Large intestine (tissue), 3 donors: Measurements from ENCODE around the gene RER1. TPM values are rescaled to one million over a fixed set of nuclear protein-coding genes. Genes with fewer than 3 reads are reported as not detected.

ENCODE experiments used
- DNase-seq, 2 donors: peaks; one replicate each; pipeline versions ENCODE4 v3.0.0 to v3.0.0-alpha.2; 2013
- H3K27ac ChIP-seq: one replicate; pipeline ENCODE4 v1.5.1; 2013; ENCODE audit warnings: low read length
- H3K27me3 ChIP-seq: 2 replicates; pipeline ENCODE4 v1.6.1; 2013; ENCODE audit warnings: low read length; ENCODE audit not compliant: control insufficient read depth, insufficient read depth
- H3K36me3 ChIP-seq: 2 replicates; pipeline ENCODE4 v1.6.1; 2013; ENCODE audit warnings: low read length; ENCODE audit not compliant: control insufficient read depth, insufficient read depth
- H3K4me1 ChIP-seq: one replicate; pipeline ENCODE4 v1.6.1; 2013; ENCODE audit warnings: low read length; ENCODE audit not compliant: control insufficient read depth, insufficient read depth
- H3K4me3 ChIP-seq: one replicate; pipeline ENCODE4 v1.5.1; 2013; ENCODE audit warnings: low read length
- H3K9me3 ChIP-seq: one replicate; pipeline ENCODE4 v1.6.1; 2013; ENCODE audit warnings: mild to moderate bottlenecking, low read depth, low read length, moderate library complexity; ENCODE audit not compliant: control insufficient read depth
- WGBS: methylation state at CpG from one replicate; pipeline ENCODE4 v1.1.5; 2013; ENCODE audit warnings: low lambda C conversion rate; ENCODE audit not compliant: insufficient coverage; 5-methylcytosine and 5-hydroxymethylcytosine counted together
- polyA plus RNA-seq: library from polyadenylated mRNA; unstranded; fragments of 120-200 nt; gene quantifications from one replicate; pipeline ENCODE4 v1.2.1, GENCODE V29; 2013

Gene RER1
- polyA plus RNA-seq, 1 donor, result 139 TPM

GRCh38 chr1:2383576-2383975, 8.1 kb upstream of the RER1 start:
- Histone ChIP-seq H3K36me3 (peaks cover 15% of the 10 kb centered on the region), H3K27ac (no peak overlapping the region), H3K9me3 (no peaks in the 10 kb centered on the region), H3K27me3 (no peaks in the 10 kb centered on the region), H3K4me1 (peaks cover 10% of the 10 kb centered on the region), H3K4me3 (no peak overlapping the region)
- DNase-seq, result no peak
- no CpG with 5 or more reads among the region's 14 CpGs for WGBS

GRCh38 chr1:2384130-2384860, 7.3 kb upstream of the RER1 start:
- H3K9me3 ChIP-seq, result no peaks in the 10 kb centered on the region
- H3K36me3 ChIP-seq, result peaks cover 15% of the 10 kb centered on the region
- H3K27me3 ChIP-seq, result no peaks in the 10 kb centered on the region
- peaks cover 8% of the 10 kb centered on the region for H3K4me1 ChIP-seq
- DNase-seq, result no peak
- WGBS, result no CpG with 5 or more reads among the region's 21 CpGs
- H3K4me3 ChIP-seq, result no peak overlapping the region
- H3K27ac ChIP-seq, result no peak overlapping the region

GRCh38 chr1:2384941-2385481, 6.6 kb upstream of the RER1 start:
- no peak overlapping the region for H3K27ac ChIP-seq
- WGBS, result no CpG with 5 or more reads among the region's 41 CpGs
- no peaks in the 10 kb centered on the region for H3K27me3 ChIP-seq
- H3K4me3 ChIP-seq, result no peak overlapping the region
- DNase-seq, result no peak
- H3K36me3 ChIP-seq, result peaks cover 19% of the 10 kb centered on the region
- H3K4me1 ChIP-seq, result peaks cover 8% of the 10 kb centered on the region
- no peaks in the 10 kb centered on the region for H3K9me3 ChIP-seq

- no peak for DNase-seq
- no peaks in the 10 kb centered on the region for H3K9me3 ChIP-seq
- peaks cover 19% of the 10 kb centered on the region for H3K36me3 ChIP-seq
- no peak overlapping the region for H3K27ac ChIP-seq
- WGBS, result no CpG with 5 or more reads among the region's 19 CpGs
- H3K27me3 ChIP-seq, result no peaks in the 10 kb centered on the region
- peaks cover 13% of the 10 kb centered on the region for H3K4me1 ChIP-seq
- H3K4me3 ChIP-seq, result no peak overlapping the region
These were observed 5.9 kb upstream of the RER1 start for GRCh38 chr1:2385606-2386280.

- Histone ChIP-seq H3K9me3 (no peaks in the 10 kb centered on the region), H3K27me3 (no peaks in the 10 kb centered on the region), H3K4me3 (no peak overlapping the region), H3K27ac (no peak overlapping the region), H3K4me1 (peaks cover 7% of the 10 kb centered on the region), H3K36me3 (peaks cover 19% of the 10 kb centered on the region)
- DNase-seq, result no peak
- WGBS, result no CpG with 5 or more reads among the region's 30 CpGs
These were observed 4.7 kb upstream of the RER1 start for GRCh38 chr1:2386636-2387611.

- Histone ChIP-seq H3K4me3 (no peak overlapping the region), H3K4me1 (peaks cover 12% of the 10 kb centered on the region), H3K27ac (no peak overlapping the region), H3K36me3 (peaks cover 23% of the 10 kb centered on the region), H3K27me3 (no peaks in the 10 kb centered on the region), H3K9me3 (no peaks in the 10 kb centered on the region)
- WGBS, result 100% methylated on average over 8 of the region's 32 CpGs
- DNase-seq, result no peak
These were observed 3.4 kb upstream of the RER1 start for GRCh38 chr1:2388004-2388913.

GRCh38 chr1:2389644-2390043, 2.0 kb upstream of the RER1 start:
- WGBS, result 96% methylated on average over 3 of the region's 7 CpGs
- Histone ChIP-seq H3K4me1 (peaks cover 17% of the 10 kb centered on the region), H3K27ac (no peak overlapping the region), H3K36me3 (peaks cover 26% of the 10 kb centered on the region), H3K9me3 (no peaks in the 10 kb centered on the region), H3K4me3 (no peak overlapping the region), H3K27me3 (no peaks in the 10 kb centered on the region)
- DNase-seq, result no peak

- Histone ChIP-seq H3K36me3 (peaks cover 45% of the 10 kb centered on the region), H3K4me1 (peaks cover 17% of the 10 kb centered on the region), H3K4me3 (peak overlapping the region; percentile 64), H3K27ac (peak overlapping the region; percentile 84), H3K27me3 (no peaks in the 10 kb centered on the region), H3K9me3 (no peaks in the 10 kb centered on the region)
- no CpG with 5 or more reads among the region's 62 CpGs for WGBS
- DNase-seq, result peak in 1 of 2 donors; percentile 20
These were observed 379 bp downstream of the RER1 start for GRCh38 chr1:2391931-2392509.

GRCh38 chr1:2392686-2393085, 1.0 kb downstream of the RER1 start:
- WGBS, result no CpG with 5 or more reads among the region's 16 CpGs
- Histone ChIP-seq H3K36me3 (peaks cover 45% of the 10 kb centered on the region), H3K27me3 (no peaks in the 10 kb centered on the region), H3K9me3 (no peaks in the 10 kb centered on the region), H3K4me1 (peaks cover 17% of the 10 kb centered on the region), H3K4me3 (peak overlapping the region; percentile 64), H3K27ac (peak overlapping the region; percentile 84)
- DNase-seq, result no peak
